Upper lobe of left lung (tissue), 6 donors: ENCODE measurements around the gene CLGN. TPM values are rescaled to one million over a fixed set of nuclear protein-coding genes. Genes with fewer than 3 reads are reported as not detected.

Experiments
- ATAC-seq, 2 donors: fragments of 200-7000 bp; cut with Tn5 transposase; one replicate each; pipeline ENCODE4 v1.9.1; 2022; ENCODE audit warnings: mild to moderate bottlenecking in 2 of 2, moderate library complexity in 2 of 2; ENCODE audit not compliant: low FRiP score in 2 of 2
- DNase-seq, 2 donors: peaks; one replicate each; pipeline ENCODE4 v3.0.0-alpha.2; 2019 to 2020
- H3K27ac ChIP-seq, 4 donors: fragments of 200-600 bp; sonication (generic); one replicate each; pipeline ENCODE4 v1.5.1; 2016 to 2019
- H3K27me3 ChIP-seq, 4 donors: fragments of 200-600 bp; sonication (generic); one replicate each; pipeline ENCODE4 v1.5.1; 2017 to 2019
- H3K36me3 ChIP-seq, 4 donors: fragments of 200-600 bp; sonication (generic); one replicate each; pipeline ENCODE4 v1.5.1; 2016 to 2019
- H3K4me1 ChIP-seq, 4 donors: fragments of 200-600 bp; sonication (generic); one replicate each; pipeline ENCODE4 v1.5.1; 2018 to 2019
- H3K4me3 ChIP-seq, 4 donors: fragments of 200-600 bp; sonication (generic); one replicate each; pipeline ENCODE4 v1.5.1; 2017 to 2019; ENCODE audit warnings: mild to moderate bottlenecking in 2 of 4, moderate library complexity in 1 of 4
- H3K9me3 ChIP-seq, 4 donors: fragments of 200-600 bp; sonication (generic); one replicate each; pipeline ENCODE4 v1.5.1; 2018 to 2019
- CTCF ChIP-seq, 6 experiments: fragments of 450-650 bp in 4 of 6; fragments of 200-600 bp in 2 of 6; sonication (generic) in 2 of 6; IDR thresholded peaks; one replicate each; pipeline ENCODE4 v1.5.1; 2016 to 2019; ENCODE audit warnings: antibody characterized with exemption in 6 of 6
- EP300 ChIP-seq, 4 donors: sonication (generic); formaldehyde crosslinking; IDR thresholded peaks; one replicate each; pipeline ENCODE4 v1.5.1; 2017; ENCODE audit warnings: antibody characterized with exemption in 4 of 4, control low read depth in 2 of 4
- POLR2A ChIP-seq, 4 donors: fragments of 450-650 bp; IDR thresholded peaks; one replicate each; pipeline ENCODE4 v1.5.1; 2016 to 2017; ENCODE audit warnings: antibody characterized with exemption in 4 of 4, mild to moderate bottlenecking in 2 of 4
- POLR2AphosphoS5 ChIP-seq, 2 donors: sonication (generic); formaldehyde crosslinking; IDR thresholded peaks; one replicate each; pipeline ENCODE4 v1.5.1; 2017; ENCODE audit warnings: antibody characterized with exemption in 2 of 2
- WGBS, 2 donors: methylation state at CpG; one replicate each; pipeline ENCODE4 v1.1.5; 2017 to 2018; 5-methylcytosine and 5-hydroxymethylcytosine counted together
- total RNA-seq, 6 donors: library from RNA; depleted of rRNA in 4 of 6; stranded (reverse); fragments of >200 nt in 4 of 6; gene quantifications; one replicate each; pipeline versions ENCODE4 v1.1.0 to v1.2.1, GENCODE V29; 2016 to 2021
- donor health status: DM: no; HTN: no; CAD: no; lungs with moderate emphysema.
- donor health status: DM: no; HTN: yes; CAD: no; lungs with severe emphysema.

Gene CLGN
- total RNA-seq, 6 donors from 2014 or later: 0.20 to 2.9 (median 0.47) TPM; not detected in 2

DNA sequence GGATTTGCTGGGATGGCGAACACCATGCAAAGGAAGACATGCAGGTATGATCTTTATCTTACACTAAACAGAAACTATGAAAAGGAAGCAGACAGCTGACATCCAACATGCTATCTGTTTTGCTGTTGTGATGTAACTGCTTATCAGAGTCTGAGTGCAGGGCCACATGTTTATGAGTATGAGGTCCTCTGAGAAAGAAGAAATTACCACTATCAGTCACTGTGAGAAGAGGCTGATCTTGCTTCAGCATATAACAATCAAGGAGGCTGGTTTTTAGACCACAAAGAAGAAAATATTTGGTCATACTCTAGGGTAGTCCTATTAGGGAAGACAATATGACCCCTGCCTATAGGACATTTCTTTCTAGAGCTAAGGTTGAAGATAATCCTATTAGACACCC is 18.5 kb downstream of the CLGN start:
- TF ChIP-seq CTCF (IDR thresholded peaks at IDR 0.05) (no peak), EP300 (IDR thresholded peaks at IDR 0.05) (no peak), POLR2AphosphoS5 (IDR thresholded peaks at IDR 0.05) (no peak), POLR2A (IDR thresholded peaks at IDR 0.05) (no peak)
- WGBS, 2 donors: 81 to 88% methylated on average over 1 of the region's 1 CpG
- H3K36me3 ChIP-seq: no peaks in the 10 kb centered on the region
- H3K27me3 ChIP-seq: no peaks in the 10 kb centered on the region
- H3K9me3 ChIP-seq: no peaks in the 10 kb centered on the region
- no peak overlapping the region for H3K4me3 ChIP-seq
- no peaks in the 10 kb centered on the region for H3K4me1 ChIP-seq
- H3K27ac ChIP-seq: no peak overlapping the region
- DNase-seq: no peak
- no peak for ATAC-seq

DNA sequence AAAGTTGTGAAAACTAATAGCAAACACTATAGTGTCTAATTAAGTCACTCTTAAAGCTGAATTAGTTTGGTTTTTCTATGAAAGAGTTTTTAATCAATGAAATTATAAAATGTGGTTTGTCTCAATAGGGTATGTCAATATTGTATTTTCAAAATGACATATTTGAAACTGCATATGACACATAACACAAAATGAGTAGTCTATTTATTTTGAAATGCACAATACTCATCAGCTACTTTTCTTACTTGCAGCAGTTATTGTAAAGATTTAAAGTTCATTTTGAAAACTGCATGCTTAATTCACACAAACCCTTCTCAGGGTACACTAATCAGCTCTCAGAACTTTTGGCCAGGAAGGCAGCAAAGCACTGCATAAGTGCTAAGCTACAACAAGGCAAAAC is 21.2 kb downstream of the CLGN start:
- no peak for ATAC-seq
- no peaks in the 10 kb centered on the region for H3K4me1 ChIP-seq
- H3K27me3 ChIP-seq: no peaks in the 10 kb centered on the region
- H3K36me3 ChIP-seq: no peaks in the 10 kb centered on the region
- H3K9me3 ChIP-seq: no peaks in the 10 kb centered on the region
- no peak for DNase-seq
- TF ChIP-seq CTCF (IDR thresholded peaks at IDR 0.05): no peak
- no peak for TF ChIP-seq POLR2A (IDR thresholded peaks at IDR 0.05)
- TF ChIP-seq EP300 (IDR thresholded peaks at IDR 0.05): no peak
- no peak for TF ChIP-seq POLR2AphosphoS5 (IDR thresholded peaks at IDR 0.05)
- no peak overlapping the region for H3K27ac ChIP-seq
- no peak overlapping the region for H3K4me3 ChIP-seq

DNA sequence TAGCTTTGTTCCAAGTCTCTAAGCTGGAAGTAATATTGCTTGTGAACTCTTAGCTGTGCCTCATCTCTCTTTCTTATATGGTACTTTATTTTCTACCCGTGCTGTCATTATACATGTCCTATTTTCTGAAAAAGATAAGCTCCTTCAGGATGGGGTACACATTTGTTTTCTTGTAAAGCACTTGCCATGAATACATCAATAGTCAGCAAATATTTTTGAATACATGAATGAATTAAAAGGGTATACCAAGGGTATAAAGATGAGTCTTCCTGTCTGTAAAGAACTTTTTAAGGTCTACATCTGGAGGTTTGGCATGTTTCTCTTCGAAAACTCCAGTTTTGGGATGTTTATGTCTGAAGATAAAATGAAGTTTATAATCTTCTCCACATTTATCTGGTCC is 27.3 kb downstream of the CLGN start:
- no peak for ATAC-seq
- TF ChIP-seq POLR2A (IDR thresholded peaks at IDR 0.05) (no peak), POLR2AphosphoS5 (IDR thresholded peaks at IDR 0.05) (no peak), EP300 (IDR thresholded peaks at IDR 0.05) (no peak), CTCF (IDR thresholded peaks at IDR 0.05) (no peak)
- H3K4me3 ChIP-seq: no peak overlapping the region
- H3K4me1 ChIP-seq: no peaks in the 10 kb centered on the region
- no peaks in the 10 kb centered on the region for H3K27me3 ChIP-seq
- WGBS, 2 donors: 78 to 81% methylated on average over 2 of the region's 2 CpGs
- no peak for DNase-seq
- no peaks in the 10 kb centered on the region for H3K9me3 ChIP-seq
- no peaks in the 10 kb centered on the region for H3K36me3 ChIP-seq
- H3K27ac ChIP-seq: no peak overlapping the region

DNA sequence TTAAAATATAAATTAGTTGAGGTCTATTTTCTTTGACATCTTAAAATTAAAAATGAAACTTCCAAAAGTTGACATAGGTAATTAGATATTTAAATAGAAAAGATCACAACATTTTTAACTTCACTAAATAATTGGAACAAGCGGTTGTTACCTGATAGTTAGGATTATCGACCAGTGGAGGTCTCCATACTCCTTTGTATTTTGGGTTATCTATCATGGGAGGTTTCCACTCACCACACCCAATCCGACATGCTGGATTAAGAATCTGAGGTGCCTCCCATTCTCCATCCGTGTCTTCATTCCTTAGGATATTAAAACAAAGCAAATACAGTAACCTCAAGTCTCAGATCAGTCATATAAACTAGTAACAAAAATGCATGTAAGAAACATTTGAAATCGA is 31.8 kb downstream of the CLGN start:
- no peak for DNase-seq
- Histone ChIP-seq H3K4me1 (no peaks in the 10 kb centered on the region), H3K27ac (no peak overlapping the region), H3K4me3 (no peak overlapping the region), H3K9me3 (no peaks in the 10 kb centered on the region), H3K27me3 (no peaks in the 10 kb centered on the region), H3K36me3 (no peaks in the 10 kb centered on the region)
- WGBS, 2 donors: 71 to 78% methylated on average over 5 of the region's 5 CpGs
- no peak for ATAC-seq
- TF ChIP-seq POLR2A (IDR thresholded peaks at IDR 0.05): no peak
- TF ChIP-seq POLR2AphosphoS5 (IDR thresholded peaks at IDR 0.05): no peak
- TF ChIP-seq CTCF (IDR thresholded peaks at IDR 0.05): no peak
- TF ChIP-seq EP300 (IDR thresholded peaks at IDR 0.05): no peak

DNA sequence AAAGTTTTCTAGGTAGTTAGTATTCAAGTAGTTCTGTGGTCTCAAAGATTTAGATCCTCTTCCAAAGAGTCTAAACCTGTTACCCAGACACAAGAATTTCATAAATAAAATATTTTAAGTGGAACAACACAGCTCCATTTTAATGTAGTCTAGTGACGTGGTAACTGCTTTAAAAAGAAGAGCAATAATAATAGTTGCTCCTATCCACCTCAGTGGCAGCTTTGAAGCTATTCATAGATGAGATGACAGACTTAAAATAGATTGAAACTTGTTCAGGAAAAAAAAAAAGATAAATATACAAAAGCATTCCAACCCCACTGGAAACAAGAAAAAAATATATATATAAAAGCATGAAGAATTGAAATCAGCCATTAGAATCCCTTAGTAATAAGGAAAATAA is 39.4 kb downstream of the CLGN start:
- WGBS, 2 donors: 90 to 94% methylated on average over 1 of the region's 1 CpG
- no peaks in the 10 kb centered on the region for H3K9me3 ChIP-seq
- no peaks in the 10 kb centered on the region for H3K36me3 ChIP-seq
- TF ChIP-seq POLR2AphosphoS5 (IDR thresholded peaks at IDR 0.05) (no peak), EP300 (IDR thresholded peaks at IDR 0.05) (no peak), CTCF (IDR thresholded peaks at IDR 0.05) (no peak), POLR2A (IDR thresholded peaks at IDR 0.05) (no peak)
- no peak overlapping the region for H3K27ac ChIP-seq
- no peaks in the 10 kb centered on the region for H3K27me3 ChIP-seq
- no peak overlapping the region for H3K4me3 ChIP-seq
- H3K4me1 ChIP-seq: no peaks in the 10 kb centered on the region
- DNase-seq: no peak
- no peak for ATAC-seq
